IMR-90 (cell line): Measurements from ENCODE around the gene ADAMTS6. TPM values are rescaled to one million over a fixed set of nuclear protein-coding genes. Genes with fewer than 3 reads are reported as not detected.

ENCODE experiments used
- ATAC-seq: fragments of 200-7000 bp; cut with Tn5 transposase; 2 replicates; pipeline ENCODE4 v1.9.1; 2020; ENCODE audit warnings: low read depth, mild to moderate bottlenecking, moderate library complexity
- BruUV-seq: library from RNA; stranded (reverse); fragments of 400-500 nt; replicated peaks from 2 replicates; lab custom pipeline; 2021; lab: Mats Ljungman, UMichigan
- CTCF ChIA-PET: fragments of 300-600 bp; formaldehyde crosslinking; extraction: SDS; loops from one replicate; lab custom pipeline; 2021; ENCODE audit warnings: antibody characterized with exemption; lab: Yijun Ruan, JAX
- POLR2A ChIA-PET: fragments of 300-600 bp; sonication (Branson Sonifier 250); formaldehyde crosslinking; loops from one replicate; lab custom pipeline; 2022; ENCODE audit warnings: antibody characterized with exemption; ENCODE audit not compliant: unreplicated experiment; lab: Charles Lee
- DNase-seq: peaks from one replicate; pipeline ENCODE4 v3.0.0; 2013
- H2AFZ ChIP-seq: replicated peaks from 2 replicates; pipeline ENCODE3; 2013; ENCODE audit warnings: low read length, mild to moderate bottlenecking; ENCODE audit not compliant: poor library complexity
- H2AK5ac ChIP-seq: 2 replicates; pipeline ENCODE4 v1.6.1; 2013; ENCODE audit warnings: low read depth, low read length, inconsistent platforms
- H2AK9ac ChIP-seq: replicated peaks from 2 replicates; pipeline ENCODE3; 2013; ENCODE audit warnings: mild to moderate bottlenecking, low read depth, low read length, moderate library complexity; ENCODE audit not compliant: poor library complexity
- H2BK120ac ChIP-seq: 2 replicates; pipeline ENCODE4 v1.6.1; 2013; ENCODE audit warnings: low read depth, low read length, inconsistent platforms
- H2BK15ac ChIP-seq: 3 replicates; pipeline ENCODE4 v1.6.1; 2013; ENCODE audit warnings: low read depth, low read length, inconsistent platforms
- H2BK20ac ChIP-seq: 2 replicates; pipeline ENCODE4 v1.6.1; 2013; ENCODE audit warnings: low read depth, mild to moderate bottlenecking, inconsistent platforms, low read length, moderate library complexity
- H2BK5ac ChIP-seq: 2 replicates; pipeline ENCODE4 v1.6.1; 2013; ENCODE audit warnings: mild to moderate bottlenecking, low read depth, low read length, inconsistent platforms; ENCODE audit not compliant: poor library complexity, severe bottlenecking
- H3K14ac ChIP-seq: replicated peaks from 2 replicates; pipeline ENCODE4 v1.6.1; 2013; ENCODE audit warnings: low read depth, low read length, inconsistent platforms
- H3K18ac ChIP-seq: 2 replicates; pipeline ENCODE4 v1.6.1; 2013; ENCODE audit warnings: low read depth, low read length, control low read depth
- H3K23ac ChIP-seq: 2 replicates; pipeline ENCODE4 v1.6.1; 2013; ENCODE audit warnings: low read depth, low read length, inconsistent platforms
- H3K27ac ChIP-seq: 2 replicates; pipeline ENCODE4 v1.5.1; 2013; ENCODE audit warnings: mild to moderate bottlenecking, control low read depth, low read length; ENCODE audit not compliant: insufficient read depth
- H3K27me3 ChIP-seq: 2 replicates; pipeline ENCODE4 v1.6.1; 2013; ENCODE audit warnings: low read length; ENCODE audit not compliant: control insufficient read depth, insufficient read depth
- H3K36me3 ChIP-seq: 2 replicates; pipeline ENCODE4 v1.6.1; 2013; ENCODE audit warnings: low read length, mixed read lengths; ENCODE audit not compliant: control insufficient read depth, insufficient read depth
- H3K4ac ChIP-seq: 2 replicates; pipeline ENCODE4 v1.6.1; 2013; ENCODE audit warnings: low read depth, low read length, inconsistent platforms
- H3K4me1 ChIP-seq: 2 replicates; pipeline ENCODE4 v1.6.1; 2013; ENCODE audit warnings: low read length, mixed read lengths; ENCODE audit not compliant: control insufficient read depth, insufficient read depth
- H3K4me2 ChIP-seq: 2 replicates; pipeline ENCODE4 v1.6.1; 2013; ENCODE audit warnings: low read depth, mild to moderate bottlenecking, control low read depth, low read length, moderate library complexity
- H3K4me3 ChIP-seq: 2 replicates; pipeline ENCODE4 v1.5.1; 2013; ENCODE audit warnings: low read depth, mild to moderate bottlenecking, control low read depth, low read length, moderate library complexity; ENCODE audit not compliant: insufficient read depth
- H3K56ac ChIP-seq: 2 replicates; pipeline ENCODE4 v1.6.1; 2013; ENCODE audit warnings: low read length, inconsistent platforms; ENCODE audit not compliant: insufficient read depth; ENCODE audit errors: extremely low read depth
- H3K79me1 ChIP-seq, 2 experiments: 2 replicates each; pipeline ENCODE4 v1.6.1; 2013; ENCODE audit warnings: low read length in 2 of 2, inconsistent platforms in 1 of 2, low read depth in 1 of 2
- H3K9ac ChIP-seq: 2 replicates; pipeline ENCODE4 v1.6.1; 2013; ENCODE audit warnings: low read depth, low read length, control low read depth
- H3K9me1 ChIP-seq: 2 replicates; pipeline ENCODE4 v1.6.1; 2013; ENCODE audit warnings: low read length, inconsistent platforms; ENCODE audit not compliant: insufficient read depth
- H3K9me3 ChIP-seq: 2 replicates; pipeline ENCODE4 v1.6.1; 2013; ENCODE audit warnings: low read length; ENCODE audit not compliant: control insufficient read depth, insufficient read depth
- H4K20me1 ChIP-seq: 2 replicates; pipeline ENCODE4 v1.6.1; 2013; ENCODE audit warnings: low read length, inconsistent platforms; ENCODE audit not compliant: insufficient read depth
- H4K5ac ChIP-seq: 2 replicates; pipeline ENCODE4 v1.6.1; 2013; ENCODE audit warnings: mild to moderate bottlenecking, low read depth, low read length, control low read depth
- H4K8ac ChIP-seq, 2 experiments: 2 replicates each; pipeline ENCODE4 v1.6.1; 2013; ENCODE audit warnings: low read depth in 2 of 2, low read length in 2 of 2, control low read depth in 1 of 2, inconsistent platforms in 1 of 2
- H4K91ac ChIP-seq: 2 replicates; pipeline ENCODE4 v1.6.1; 2013; ENCODE audit warnings: low read depth, low read length, inconsistent platforms; ENCODE audit not compliant: insufficient read depth
- BHLHE40 ChIP-seq: fragments of 150-350 bp; IDR thresholded peaks from 2 replicates; pipeline ENCODE4 v1.6.1; 2016; ENCODE audit warnings: mild to moderate bottlenecking, low read depth, low read length
- CEBPB ChIP-seq: IDR thresholded peaks from 2 replicates; pipeline ENCODE4 v1.6.1; 2012; ENCODE audit warnings: low read depth, low read length, improper control_type of control experiment
- CHD1 ChIP-seq: IDR thresholded peaks from 2 replicates; pipeline ENCODE4 v1.6.1; 2012; ENCODE audit warnings: low read depth, low read length, improper control_type of control experiment
- POLR2A ChIP-seq: IDR thresholded peaks from 2 replicates; pipeline ENCODE4 v1.6.1; 2012; ENCODE audit warnings: mild to moderate bottlenecking, low read depth, low read length
- RCOR1 ChIP-seq: IDR thresholded peaks from 2 replicates; pipeline ENCODE4 v1.6.1; 2012; ENCODE audit warnings: mild to moderate bottlenecking, low read length, improper control_type of control experiment; ENCODE audit not compliant: insufficient replicate concordance
- SMC3 ChIP-seq: fragments of 150-350 bp; IDR thresholded peaks from 2 replicates; pipeline ENCODE4 v1.6.1; 2016; ENCODE audit warnings: low read depth, mild to moderate bottlenecking, antibody characterized with exemption, low read length, moderate library complexity
- WGBS, 2 experiments: methylation state at CpG; one replicate each; pipeline versions ENCODE4 v1.1.5 to v1.1.7; 2013; ENCODE audit warnings: missing lambda C conversion rate in 2 of 2; ENCODE audit not compliant: insufficient read length in 1 of 2; ENCODE audit errors: extremely low coverage in 2 of 2; 5-methylcytosine and 5-hydroxymethylcytosine counted together
- dilution Hi-C: fragments of 300-500 bp; cut with HindIII; formaldehyde crosslinking; loops from one replicate; pipeline ENCODE4 v1.14.3; 2018; ENCODE audit warnings: low sequenced_read_pairs; ENCODE audit not compliant: unreplicated experiment
- in situ Hi-C: fragments of 300-500 bp; cut with MboI; formaldehyde crosslinking; loops from 3 replicates; pipeline ENCODE4 v1.14.3; 2019; ENCODE audit warnings: low sequenced_read_pairs, inconsistent platforms, mixed read lengths
- intact Hi-C: fragments of 100-400 bp; cut with micrococcal nuclease; formaldehyde crosslinking; loops from 2 replicates; pipeline ENCODE4 v1.10.0; 2022
- polyA plus RNA-seq, 3 experiments: library from polyadenylated mRNA; depleted of rRNA; stranded (reverse); fragments of >200 nt; gene quantifications; 2 replicates each; pipeline ENCODE4 v1.2.3, GENCODE V29; 2012; ENCODE audit warnings: low replicate concordance in 1 of 3
- total RNA-seq: library from RNA; depleted of rRNA; stranded (reverse); fragments of >200 nt; gene quantifications from 2 replicates; pipeline ENCODE4 v1.2.3, GENCODE V29; 2012
- TF ChIP-seq, protein P1 (sequence below): fragments of 150-350 bp; IDR thresholded peaks from 2 replicates; pipeline ENCODE4 v1.6.1; 2017; ENCODE audit warnings: mild to moderate bottlenecking, antibody characterized with exemption, low read length, low read depth
- TF ChIP-seq, protein P2 (sequence below): conservative IDR thresholded peaks from 2 replicates; pipeline ENCODE4 v1.5.1; 2012; ENCODE audit warnings: mild to moderate bottlenecking, low read depth, low read length, improper control_type of control experiment

ADAMTS6 gene
- total and polyA plus RNA-seq, 2 of the 4 experiments (the other 2 are of a cell fraction) = 23.9 to 173 TPM

DNA sequence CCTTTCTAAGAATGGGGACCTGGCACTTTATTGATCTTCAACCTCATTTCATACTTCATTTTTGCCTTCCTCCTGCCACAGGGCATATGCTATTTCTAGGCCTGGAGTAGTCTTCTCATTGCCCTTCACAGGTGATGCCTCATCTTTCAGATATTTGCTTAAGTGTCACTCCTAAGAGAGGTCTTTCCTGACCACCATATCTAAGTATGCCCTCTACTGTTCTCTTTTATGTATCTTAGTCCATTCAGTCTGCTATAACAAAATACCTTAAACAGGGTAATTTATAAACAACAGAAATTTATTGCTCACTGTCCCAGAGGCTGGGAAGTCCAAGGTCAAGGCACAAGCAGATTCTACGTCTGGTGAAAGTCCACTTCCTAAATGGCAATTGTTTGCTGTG lies 99.1 kb downstream of the ADAMTS6 start:
- no TSS peak for BruUV-seq
- no peak overlapping the region for H2BK20ac ChIP-seq
- intact Hi-C loops (no loop called here), dilution Hi-C loops (no loop called here), in situ Hi-C loops (no loop called here)
- no peak overlapping the region for H2AK5ac ChIP-seq
- H3K9ac ChIP-seq = no peak overlapping the region
- H3K23ac ChIP-seq = no peak overlapping the region
- H3K14ac ChIP-seq = no peak overlapping the region
- no peaks in the 10 kb centered on the region for H3K27me3 ChIP-seq
- H3K18ac ChIP-seq = no peak overlapping the region
- H4K20me1 ChIP-seq = no peaks in the 10 kb centered on the region
- H2AFZ ChIP-seq = no peak overlapping the region
- no peak overlapping the region for H3K4ac ChIP-seq
- no peak overlapping the region for H4K8ac ChIP-seq
- H3K4me2 ChIP-seq = no peak overlapping the region
- 0 out of 2 replicates have a peak, but pooled peaks cover 5% of the 10 kb centered on the region for H3K9me1 ChIP-seq
- no peak overlapping the region for H2BK120ac ChIP-seq
- H2BK5ac ChIP-seq = no peak overlapping the region
- CTCF ChIA-PET = no interaction called here
- no peak overlapping the region for H4K5ac ChIP-seq
- H3K9me3 ChIP-seq = no peaks in the 10 kb centered on the region
- no peaks in the 10 kb centered on the region; the same call in 1 of the 2 replicates for H3K36me3 ChIP-seq
- POLR2A ChIA-PET = no interaction called here
- no peak overlapping the region for H3K56ac ChIP-seq
- no peak overlapping the region for H2BK15ac ChIP-seq
- WGBS, 2 experiments = no CpG with 5 or more reads among the region's 1 CpG
- no peak overlapping the region for H2AK9ac ChIP-seq
- H3K79me1 ChIP-seq = peaks cover 20 to 24% of the 10 kb centered on the region in 2 experiments; a peak in 3 of 4 replicates
- no peaks in the 10 kb centered on the region for H3K4me1 ChIP-seq
- no peak for TF ChIP-seq BHLHE40
- no peak for TF ChIP-seq RCOR1
- no peak for TF ChIP-seq SMC3
- TF ChIP-seq, protein P1, sequence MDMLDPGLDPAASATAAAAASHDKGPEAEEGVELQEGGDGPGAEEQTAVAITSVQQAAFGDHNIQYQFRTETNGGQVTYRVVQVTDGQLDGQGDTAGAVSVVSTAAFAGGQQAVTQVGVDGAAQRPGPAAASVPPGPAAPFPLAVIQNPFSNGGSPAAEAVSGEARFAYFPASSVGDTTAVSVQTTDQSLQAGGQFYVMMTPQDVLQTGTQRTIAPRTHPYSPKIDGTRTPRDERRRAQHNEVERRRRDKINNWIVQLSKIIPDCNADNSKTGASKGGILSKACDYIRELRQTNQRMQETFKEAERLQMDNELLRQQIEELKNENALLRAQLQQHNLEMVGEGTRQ = no peak
- TF ChIP-seq, protein P2, sequence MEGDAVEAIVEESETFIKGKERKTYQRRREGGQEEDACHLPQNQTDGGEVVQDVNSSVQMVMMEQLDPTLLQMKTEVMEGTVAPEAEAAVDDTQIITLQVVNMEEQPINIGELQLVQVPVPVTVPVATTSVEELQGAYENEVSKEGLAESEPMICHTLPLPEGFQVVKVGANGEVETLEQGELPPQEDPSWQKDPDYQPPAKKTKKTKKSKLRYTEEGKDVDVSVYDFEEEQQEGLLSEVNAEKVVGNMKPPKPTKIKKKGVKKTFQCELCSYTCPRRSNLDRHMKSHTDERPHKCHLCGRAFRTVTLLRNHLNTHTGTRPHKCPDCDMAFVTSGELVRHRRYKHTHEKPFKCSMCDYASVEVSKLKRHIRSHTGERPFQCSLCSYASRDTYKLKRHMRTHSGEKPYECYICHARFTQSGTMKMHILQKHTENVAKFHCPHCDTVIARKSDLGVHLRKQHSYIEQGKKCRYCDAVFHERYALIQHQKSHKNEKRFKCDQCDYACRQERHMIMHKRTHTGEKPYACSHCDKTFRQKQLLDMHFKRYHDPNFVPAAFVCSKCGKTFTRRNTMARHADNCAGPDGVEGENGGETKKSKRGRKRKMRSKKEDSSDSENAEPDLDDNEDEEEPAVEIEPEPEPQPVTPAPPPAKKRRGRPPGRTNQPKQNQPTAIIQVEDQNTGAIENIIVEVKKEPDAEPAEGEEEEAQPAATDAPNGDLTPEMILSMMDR = no peak
- no peak for TF ChIP-seq CHD1
- no peak for TF ChIP-seq CEBPB
- TF ChIP-seq POLR2A = no peak
- H3K4me3 ChIP-seq = no peak overlapping the region
- DNase-seq = peak; percentile 13
- no peak; the same call in 1 of the 2 replicates for ATAC-seq
- H3K27ac ChIP-seq = no peak overlapping the region
- no peak overlapping the region for H4K91ac ChIP-seq
